GM12864 (cell line): ENCODE measurements around the gene CRIM1.

ENCODE experiments used
- DNase-seq: peaks from one replicate; pipeline ENCODE4 v3.0.0-alpha.2; 2011; ENCODE audit warnings: low read depth
- H3K4me3 ChIP-seq: 2 replicates; pipeline ENCODE4 v1.5.1; 2011; ENCODE audit warnings: mild to moderate bottlenecking, low read depth, low read length, control low read depth
- TF ChIP-seq, protein P1 (sequence below): IDR thresholded peaks from 2 replicates; pipeline ENCODE4 v1.5.1; 2011; ENCODE audit warnings: low read depth, mild to moderate bottlenecking, moderate library complexity, low read length, control low read depth, inconsistent platforms; ENCODE audit errors: missing control alignments

Gene CRIM1

DNA sequence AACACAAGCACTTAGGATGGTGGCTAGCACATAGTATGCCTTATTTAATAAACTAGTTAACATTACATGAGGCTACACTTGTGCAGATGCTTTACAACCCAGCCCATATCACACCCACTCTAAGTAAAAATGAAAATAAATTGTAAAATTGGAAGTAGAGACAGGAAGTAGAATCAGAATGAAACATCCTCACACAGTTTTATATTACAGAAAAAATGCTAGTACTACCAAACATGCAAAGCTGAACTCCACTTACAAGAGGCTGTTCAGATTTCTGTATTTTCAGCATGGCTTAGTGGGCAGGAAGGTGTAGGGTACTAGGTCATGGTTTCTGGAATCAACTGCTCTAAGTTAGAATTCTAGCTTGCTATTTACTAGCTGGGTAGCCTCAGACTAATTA is 18.2 kb upstream of the CRIM1 start:
- H3K4me3 ChIP-seq, result no peak overlapping the region
- DNase-seq, result no peak
- TF ChIP-seq, protein P1, sequence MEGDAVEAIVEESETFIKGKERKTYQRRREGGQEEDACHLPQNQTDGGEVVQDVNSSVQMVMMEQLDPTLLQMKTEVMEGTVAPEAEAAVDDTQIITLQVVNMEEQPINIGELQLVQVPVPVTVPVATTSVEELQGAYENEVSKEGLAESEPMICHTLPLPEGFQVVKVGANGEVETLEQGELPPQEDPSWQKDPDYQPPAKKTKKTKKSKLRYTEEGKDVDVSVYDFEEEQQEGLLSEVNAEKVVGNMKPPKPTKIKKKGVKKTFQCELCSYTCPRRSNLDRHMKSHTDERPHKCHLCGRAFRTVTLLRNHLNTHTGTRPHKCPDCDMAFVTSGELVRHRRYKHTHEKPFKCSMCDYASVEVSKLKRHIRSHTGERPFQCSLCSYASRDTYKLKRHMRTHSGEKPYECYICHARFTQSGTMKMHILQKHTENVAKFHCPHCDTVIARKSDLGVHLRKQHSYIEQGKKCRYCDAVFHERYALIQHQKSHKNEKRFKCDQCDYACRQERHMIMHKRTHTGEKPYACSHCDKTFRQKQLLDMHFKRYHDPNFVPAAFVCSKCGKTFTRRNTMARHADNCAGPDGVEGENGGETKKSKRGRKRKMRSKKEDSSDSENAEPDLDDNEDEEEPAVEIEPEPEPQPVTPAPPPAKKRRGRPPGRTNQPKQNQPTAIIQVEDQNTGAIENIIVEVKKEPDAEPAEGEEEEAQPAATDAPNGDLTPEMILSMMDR, result no peak

DNA sequence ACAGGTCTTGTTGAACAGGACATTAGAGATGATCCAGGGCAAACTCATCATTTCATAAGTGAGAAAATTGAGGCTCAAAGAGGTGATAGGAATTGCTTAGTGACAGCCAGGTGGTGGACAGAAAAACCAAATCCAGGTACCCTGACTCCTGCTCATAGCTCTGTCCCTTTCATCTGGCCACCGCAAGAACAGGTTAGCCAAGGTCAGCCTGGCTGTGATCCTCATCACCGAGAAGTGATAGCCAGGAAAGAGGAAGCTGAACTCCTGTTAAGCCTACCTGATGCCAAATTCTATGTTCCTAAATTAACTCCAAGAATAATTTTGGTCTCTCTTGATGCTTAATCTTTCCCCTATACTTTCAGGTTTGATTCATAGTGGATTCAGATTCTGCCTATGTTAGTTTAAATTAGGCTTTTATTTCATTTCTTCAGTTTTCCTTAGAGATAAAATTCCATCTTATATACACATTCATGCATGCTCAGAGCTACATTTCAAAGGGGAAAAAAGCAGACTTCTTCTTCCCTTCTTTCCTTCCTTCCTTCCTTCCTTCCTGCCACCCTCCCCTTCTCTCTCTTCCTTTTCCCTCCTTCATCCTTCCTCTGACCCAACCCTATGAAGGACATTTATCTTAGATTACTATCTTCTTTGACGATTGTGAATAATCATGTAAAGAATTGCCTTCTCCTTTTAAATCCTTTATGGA is 17.3 kb upstream of the CRIM1 start:
- H3K4me3 ChIP-seq, result no peak overlapping the region
- DNase-seq, result no peak
- TF ChIP-seq, protein P1, result no peak

DNA sequence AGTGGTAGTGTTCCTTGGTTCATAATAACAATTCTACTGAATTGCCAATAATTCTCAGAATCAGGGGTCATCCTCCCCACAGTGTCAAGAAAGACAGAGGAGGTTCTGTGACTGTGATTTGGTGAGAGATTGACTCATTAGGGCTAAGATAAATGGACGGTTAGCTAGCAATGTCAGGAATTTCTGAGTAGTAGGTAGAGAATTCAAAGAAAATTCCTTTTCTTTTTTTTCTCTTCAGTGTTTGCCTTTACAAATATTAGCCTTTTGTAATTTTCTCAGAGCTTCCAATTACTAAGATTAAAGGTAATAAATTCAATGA is 16.8 kb upstream of the CRIM1 start:
- TF ChIP-seq, protein P1, result no peak
- no peak overlapping the region for H3K4me3 ChIP-seq
- DNase-seq, result no peak

DNA sequence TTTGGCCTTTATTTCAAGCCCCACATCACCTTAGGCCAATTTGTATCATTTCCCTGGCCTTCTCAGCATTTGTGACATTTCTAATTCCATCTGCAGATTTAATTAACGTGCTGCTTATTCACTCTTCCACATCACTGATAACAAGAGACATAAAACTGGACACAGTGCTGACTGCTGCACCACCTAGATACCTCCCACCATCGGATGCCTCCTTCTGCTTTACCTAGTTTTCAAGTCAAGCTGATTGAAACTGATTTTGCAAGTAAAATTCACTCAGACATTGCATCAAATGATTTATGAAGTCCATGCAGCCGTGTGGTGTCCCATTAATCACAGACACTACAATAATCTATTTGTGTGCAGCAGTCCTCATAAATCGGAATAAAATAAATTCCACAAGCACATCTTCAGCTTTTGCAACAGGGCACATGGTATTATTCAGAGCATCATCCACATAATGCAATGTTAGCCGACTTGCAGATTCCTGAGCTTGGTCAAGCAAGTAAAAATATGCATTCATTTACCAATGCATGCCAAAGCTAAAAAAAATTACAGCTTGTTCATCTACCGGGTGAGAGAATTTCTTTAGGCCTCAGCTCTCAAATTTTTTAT is 15.9 kb upstream of the CRIM1 start:
- TF ChIP-seq, protein P1, result no peak
- no peak overlapping the region for H3K4me3 ChIP-seq
- DNase-seq, result no peak

DNA sequence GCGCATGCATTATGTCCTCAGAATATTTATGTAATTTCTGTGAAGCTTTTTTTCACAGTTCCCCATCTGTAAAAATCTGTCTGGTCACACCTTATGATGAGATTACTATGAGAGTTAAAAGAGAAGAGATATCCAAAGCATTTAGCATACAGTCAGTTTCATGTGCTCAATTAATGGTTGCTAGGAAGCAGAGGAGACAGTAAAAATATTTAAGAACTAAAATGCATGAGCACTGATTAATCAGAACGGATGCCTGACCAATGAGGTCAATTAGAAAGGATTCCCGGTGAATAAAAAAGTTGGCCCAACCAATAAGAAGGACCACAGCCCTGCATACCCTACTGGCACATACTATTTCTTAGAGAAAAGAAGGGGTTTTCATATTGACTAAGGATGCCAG is 12.0 kb upstream of the CRIM1 start:
- no peak for DNase-seq
- TF ChIP-seq, protein P1, result no peak
- H3K4me3 ChIP-seq, result no peak overlapping the region

DNA sequence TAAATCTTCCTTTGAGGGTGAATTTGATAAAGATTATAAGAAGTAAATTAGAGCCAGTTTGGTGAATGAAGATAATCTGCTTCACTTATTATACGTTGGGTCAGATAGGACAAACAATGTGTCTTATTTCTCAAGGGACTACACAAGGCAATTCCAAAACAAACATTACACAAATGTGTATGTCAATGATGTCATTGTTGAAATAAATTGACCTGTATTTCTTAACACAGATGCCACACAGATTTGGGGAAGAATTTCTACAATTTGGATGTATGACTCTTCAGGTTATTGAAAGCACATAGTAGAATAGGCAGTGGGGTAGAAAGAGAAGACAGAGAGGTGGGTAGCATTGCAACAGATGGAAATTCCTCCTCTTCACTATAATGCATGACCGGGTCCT is 6.9 kb upstream of the CRIM1 start:
- DNase-seq, result no peak
- TF ChIP-seq, protein P1, result no peak
- H3K4me3 ChIP-seq, result no peak overlapping the region

DNA sequence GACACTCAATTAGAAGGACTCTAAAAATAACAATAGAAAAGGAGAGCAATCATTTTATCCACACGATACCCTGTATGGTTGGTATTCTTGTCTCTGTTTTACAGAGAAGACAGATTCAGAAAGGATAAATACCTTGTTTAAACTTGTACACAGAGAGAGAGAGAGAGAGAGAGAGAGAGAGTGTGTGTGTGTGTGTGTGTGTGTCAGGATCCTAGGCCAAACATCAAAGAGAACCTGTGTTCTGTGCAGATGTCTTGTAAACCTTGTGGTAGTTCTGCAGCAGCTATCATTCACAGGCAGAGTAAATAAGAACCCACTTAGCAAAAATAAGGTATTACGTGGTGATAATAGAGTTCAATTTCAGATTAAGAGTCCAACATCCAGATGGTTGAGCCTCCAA is 4.3 kb upstream of the CRIM1 start:
- TF ChIP-seq, protein P1, result no peak
- DNase-seq, result no peak
- H3K4me3 ChIP-seq, result no peak overlapping the region
